ENCODE data around the gene SLC25A13.
"Not testable (repeated sequence)": the region's sequence is repeated elsewhere in the genome, so short reads cannot be mapped to it uniquely, and the experiment has no call there.

Gene SLC25A13, protein sequence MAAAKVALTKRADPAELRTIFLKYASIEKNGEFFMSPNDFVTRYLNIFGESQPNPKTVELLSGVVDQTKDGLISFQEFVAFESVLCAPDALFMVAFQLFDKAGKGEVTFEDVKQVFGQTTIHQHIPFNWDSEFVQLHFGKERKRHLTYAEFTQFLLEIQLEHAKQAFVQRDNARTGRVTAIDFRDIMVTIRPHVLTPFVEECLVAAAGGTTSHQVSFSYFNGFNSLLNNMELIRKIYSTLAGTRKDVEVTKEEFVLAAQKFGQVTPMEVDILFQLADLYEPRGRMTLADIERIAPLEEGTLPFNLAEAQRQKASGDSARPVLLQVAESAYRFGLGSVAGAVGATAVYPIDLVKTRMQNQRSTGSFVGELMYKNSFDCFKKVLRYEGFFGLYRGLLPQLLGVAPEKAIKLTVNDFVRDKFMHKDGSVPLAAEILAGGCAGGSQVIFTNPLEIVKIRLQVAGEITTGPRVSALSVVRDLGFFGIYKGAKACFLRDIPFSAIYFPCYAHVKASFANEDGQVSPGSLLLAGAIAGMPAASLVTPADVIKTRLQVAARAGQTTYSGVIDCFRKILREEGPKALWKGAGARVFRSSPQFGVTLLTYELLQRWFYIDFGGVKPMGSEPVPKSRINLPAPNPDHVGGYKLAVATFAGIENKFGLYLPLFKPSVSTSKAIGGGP

DNA sequence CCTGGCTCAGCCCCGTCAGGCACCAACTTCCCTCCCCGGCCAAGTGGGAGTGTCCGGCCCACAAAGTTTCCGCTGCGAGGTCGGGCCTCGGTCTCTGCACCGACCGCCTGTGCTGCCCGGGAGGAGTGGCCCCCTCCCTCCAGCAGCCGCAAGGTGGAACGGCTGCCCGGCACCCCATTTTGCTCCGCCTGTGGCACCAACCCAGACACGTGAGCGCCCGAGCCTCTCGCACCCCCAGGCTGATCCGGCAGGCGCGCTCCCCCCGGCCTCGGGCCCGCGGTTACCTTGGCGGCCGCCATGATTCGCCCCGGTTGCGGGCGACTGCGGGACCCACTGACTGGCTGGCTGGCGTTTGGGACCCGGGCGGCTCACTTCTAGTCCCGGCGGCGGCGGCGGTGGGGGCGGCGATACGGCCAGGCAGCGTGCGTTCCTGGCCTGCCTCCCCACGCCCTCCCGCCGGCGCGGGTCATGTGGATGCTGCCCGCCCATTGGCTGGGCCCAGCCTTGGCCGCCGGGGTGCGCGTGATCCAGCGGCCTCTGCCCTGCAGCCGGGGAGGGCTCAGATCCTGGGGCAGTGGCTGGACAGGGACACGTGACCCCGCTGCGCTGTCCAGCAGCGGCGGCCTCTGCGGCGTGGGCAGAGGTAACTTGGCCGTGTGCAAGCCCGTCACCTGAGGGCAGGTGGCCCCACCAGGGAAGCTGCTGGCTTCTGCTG lies at the start of gene SLC25A13:
Gene SLC25A13 (minus strand): TSS at position 441 of the 715 bp plus-strand sequence. CDS start 142 bp downstream, at position 299.
- DNase-seq (ENCODE audit: low spot score): peak; percentile 95

DNA sequence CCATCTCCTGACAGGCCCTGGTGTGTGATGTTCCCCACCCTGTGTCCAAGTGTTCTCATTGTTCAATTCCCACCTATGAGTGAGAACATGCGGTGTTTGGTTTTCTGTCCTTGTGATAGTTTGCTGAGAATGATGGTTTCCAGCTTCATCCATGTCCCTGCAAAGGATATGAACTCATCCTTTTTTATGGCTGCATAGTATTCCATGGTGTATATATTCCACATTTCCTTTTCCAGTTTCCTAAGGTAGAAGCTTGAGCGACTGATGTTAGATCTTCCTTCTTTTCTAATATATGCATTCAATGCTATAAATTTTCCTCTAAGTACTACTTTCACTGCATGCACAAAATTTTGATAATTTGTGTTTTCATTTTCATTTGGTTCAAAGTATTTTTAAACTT lies 44.0 kb upstream of the SLC25A13 start:
- not testable (repeated sequence) for DNase-seq (ENCODE audit: low spot score)

DNA sequence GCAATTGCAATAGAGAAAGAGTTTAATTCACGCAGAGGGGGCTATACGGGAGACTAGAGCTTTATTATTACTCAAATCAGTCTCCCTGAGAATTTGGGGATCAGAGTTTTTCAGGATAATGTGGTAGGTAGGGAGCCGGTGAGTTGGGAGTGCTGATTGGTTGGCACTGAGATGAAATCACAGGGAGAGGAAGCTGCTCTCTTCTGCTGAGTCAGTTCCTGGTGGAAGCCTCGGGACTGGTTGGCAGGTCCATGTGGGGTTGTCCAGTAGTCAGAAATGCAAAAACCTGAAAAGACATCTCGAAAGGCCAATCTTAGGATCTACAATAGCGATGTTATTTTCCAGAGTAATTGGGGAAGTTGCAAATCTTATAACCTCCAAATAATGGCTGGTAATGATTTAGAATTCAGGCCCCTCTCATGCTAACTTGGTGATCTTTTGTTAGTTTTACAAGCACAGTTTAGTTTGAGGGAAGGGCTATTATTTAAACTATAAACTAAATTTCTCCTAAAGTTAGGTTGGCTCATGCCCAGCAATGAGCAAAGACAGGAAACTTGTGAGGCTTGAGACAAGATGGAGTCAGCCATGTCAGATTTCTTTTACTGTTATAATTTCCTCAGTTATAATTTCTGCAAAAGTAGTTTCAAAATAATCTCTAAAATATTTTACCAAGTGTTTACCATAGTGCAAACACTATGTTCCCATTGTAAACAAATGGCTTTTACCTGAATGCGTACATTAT lies 39.4 kb upstream of the SLC25A13 start:
- peak; percentile 21 for DNase-seq (ENCODE audit: low spot score)

DNA sequence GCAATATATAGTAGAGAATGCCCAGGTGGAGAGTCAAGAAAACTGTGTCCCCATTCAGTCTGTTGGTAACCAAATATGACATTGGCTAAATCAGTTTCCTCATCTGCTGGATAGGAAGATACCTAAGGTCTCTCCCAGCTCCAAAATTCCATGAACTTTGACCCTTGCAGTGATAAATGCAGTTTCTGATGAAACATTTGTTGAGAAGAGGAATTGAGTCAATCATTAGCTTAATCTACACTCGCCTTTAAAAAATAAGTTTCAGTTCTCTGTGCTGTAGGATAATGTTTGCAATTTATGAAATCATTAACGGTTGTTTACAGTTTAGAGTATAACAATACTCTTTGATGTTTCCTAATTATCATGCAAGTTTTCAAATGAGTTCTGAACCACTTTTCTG lies 38.0 kb upstream of the SLC25A13 start:
- no peak for DNase-seq (ENCODE audit: low spot score)

DNA sequence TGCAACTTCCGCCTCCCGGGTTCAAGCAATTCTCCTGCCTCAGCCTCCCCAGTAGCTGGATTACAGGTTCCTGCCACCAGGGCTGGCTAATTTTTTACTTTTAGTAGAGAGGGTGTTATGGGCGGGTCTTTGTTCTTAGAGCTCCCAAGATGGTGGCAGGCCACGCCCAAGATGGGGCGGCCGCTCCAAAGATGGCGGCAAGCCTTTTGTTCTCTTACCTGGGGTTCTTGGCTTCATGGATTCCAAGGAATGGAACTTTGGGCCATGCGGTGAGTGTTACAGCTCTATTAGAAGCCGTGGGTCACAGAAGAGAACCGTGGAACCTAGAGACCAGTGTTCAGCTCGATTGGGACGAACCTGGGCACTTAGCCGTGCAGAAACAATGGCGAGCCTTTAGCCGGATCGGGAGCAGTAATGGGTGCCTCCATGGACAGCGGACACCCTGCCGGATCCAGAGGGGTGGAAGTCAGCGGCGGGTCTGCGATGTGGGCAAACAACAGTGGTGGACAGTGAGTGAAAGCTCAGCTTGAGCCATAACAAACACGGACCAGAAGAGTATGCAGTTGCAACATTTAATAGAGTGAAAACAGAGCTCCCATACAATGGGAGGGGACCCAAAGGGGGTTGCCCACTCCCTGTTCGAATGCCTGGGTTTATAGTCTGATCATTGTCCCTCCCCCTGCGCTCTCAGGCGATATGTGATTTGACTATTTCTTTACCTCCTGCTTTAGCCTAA lies 36.5 kb upstream of the SLC25A13 start:
- DNase-seq (ENCODE audit: low spot score): not testable (repeated sequence)

DNA sequence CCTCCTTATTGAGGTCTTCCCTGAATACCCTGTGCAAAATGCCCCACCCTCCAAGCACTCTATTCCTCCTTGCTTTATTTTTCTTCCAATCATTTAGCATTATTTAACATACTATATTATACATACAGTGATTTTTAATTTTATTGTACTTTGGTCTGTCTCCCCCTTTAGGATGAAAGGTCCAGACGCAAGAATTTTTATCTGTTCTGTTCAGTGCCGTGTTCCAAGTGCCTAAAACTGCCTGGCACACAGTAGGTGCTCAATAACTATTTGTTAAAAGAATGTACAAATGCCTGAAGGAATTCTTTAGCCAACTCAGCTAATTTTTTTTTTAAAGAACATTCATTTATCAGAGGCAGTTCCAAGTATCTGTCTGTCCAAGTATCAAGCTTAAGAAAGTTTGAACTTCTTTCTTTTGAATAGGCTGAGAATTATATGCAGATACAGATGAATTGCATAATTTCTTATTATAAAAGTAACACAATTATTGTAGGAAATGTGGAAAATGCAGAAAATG lies 34.1 kb upstream of the SLC25A13 start:
- DNase-seq (ENCODE audit: low spot score): no peak

DNA sequence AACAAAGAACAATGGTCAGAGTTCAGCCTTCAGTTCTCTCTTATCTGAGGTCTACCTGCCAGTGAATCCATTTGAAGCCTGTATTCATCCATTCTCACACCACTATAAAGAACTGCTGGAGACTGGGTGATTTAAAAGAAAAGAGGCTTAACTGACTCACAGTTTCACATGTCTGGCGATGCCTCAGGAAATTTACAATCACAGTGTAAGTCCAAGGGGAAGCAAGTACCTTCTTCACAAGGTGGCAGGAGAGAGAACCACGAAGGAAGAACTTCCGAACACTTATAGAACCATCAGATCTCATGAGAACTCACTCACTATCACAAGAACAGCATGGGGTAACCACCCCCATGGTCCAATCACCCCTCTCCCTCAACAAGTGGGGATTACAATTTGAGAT lies 33.0 kb upstream of the SLC25A13 start:
- DNase-seq (ENCODE audit: low spot score): no peak

DNA sequence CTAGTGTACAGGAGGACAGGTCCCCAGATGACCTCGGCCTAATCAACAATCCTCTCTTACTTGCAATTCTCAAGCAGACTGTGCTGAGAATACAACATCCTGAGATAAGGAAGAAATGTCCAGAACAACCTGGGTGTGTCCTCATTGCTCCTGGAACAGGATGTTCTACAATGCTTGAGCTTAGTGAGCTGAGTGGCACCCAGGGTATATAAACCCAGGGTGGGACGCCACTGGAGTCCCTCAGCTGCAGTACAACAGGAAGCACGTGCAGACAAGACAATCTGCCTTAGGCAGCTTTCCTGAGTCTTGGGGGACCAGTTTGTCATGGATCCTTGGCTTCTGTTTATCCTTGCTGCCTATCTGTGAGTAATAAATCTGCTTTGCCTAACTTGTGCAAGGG lies 27.7 kb upstream of the SLC25A13 start:
- DNase-seq (ENCODE audit: low spot score): no peak

DNA sequence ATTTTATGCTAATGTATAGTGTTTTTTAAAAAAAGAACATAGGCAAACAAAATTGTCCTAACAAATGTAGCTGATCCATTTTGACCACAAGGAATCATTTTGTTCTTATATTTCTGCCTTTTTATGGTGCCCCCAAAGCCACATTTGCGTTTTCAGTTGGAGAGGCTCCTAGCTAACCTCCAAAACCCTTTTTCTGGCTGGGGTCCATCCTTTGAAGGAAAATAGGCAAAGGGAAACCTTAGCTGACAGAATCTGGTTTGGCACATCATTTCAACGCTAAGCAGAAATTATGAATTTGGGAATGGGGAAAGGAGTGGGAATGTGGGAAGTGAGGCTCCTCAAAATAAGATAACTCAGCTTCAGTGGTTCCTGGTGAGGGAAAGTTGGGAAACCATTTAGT lies 25.6 kb upstream of the SLC25A13 start:
- DNase-seq (ENCODE audit: low spot score): no peak

DNA sequence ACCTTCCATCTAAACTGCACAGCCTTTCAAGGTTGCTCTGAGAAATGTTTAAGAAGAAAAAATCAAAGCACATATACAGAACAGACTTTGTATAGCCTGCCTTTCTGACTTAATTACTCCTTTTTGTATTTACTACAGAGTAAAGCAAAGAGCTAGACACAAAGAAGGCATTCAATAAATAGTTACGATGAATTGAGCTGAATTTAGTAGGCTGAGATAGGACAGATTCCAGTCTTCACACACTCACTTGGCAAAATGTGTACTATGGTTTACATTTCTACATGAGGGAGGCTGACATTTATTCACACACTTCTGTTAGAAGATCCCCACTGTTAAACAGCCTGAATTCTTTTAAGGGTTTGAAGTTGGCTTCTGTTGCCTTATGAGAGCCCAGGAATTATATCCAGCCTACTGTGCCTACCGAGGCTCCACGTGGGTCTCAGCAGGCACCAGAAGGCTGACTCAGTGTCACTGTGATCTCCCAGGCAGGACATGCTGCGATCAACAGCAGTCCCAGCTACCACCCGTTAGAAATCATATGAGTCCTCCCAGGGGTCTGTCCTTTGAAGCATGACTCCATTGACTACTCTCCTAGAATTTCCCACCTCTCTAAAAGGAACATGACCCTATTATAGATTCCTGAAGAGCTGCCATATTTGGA lies 24.5 kb upstream of the SLC25A13 start:
- no peak for DNase-seq (ENCODE audit: low spot score)

DNA sequence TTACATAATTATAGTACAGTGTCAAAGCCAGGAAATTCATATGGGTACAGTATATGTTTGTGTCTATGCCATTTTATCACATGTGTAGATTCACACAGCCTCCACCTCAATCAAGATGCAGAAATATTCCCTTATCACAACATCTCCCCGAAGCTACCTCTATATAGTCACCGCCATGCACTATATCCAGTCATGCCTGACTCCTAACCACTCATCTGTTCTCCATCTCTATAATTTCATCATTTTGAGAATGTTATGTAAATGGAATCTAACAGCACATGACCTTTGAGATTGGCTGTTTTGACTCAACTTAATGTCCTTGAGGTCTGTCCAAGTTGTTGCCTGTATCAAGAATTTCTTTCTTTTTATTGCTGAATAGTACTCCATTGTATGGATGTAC lies 22.3 kb upstream of the SLC25A13 start:
- DNase-seq (ENCODE audit: low spot score): peak; percentile 35

DNA sequence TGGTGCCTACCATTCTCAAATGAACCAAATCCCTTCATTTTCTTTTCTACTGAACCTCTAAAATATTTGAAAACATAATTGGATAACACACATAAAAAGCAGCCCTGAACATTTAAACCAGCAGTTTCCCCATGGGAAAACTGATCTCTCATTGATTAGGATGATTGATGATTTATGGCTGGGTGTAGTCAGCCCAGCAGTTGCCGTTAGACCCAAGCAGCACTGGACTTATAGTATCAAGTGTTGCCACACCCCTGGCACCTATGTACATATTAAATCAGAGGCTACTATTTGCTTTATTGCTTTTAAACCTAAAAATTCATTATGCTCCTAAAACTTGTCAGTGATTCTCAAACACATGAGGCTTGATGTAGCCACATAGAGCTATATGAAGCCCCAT lies 20.2 kb upstream of the SLC25A13 start:
- DNase-seq (ENCODE audit: low spot score): no peak

DNA sequence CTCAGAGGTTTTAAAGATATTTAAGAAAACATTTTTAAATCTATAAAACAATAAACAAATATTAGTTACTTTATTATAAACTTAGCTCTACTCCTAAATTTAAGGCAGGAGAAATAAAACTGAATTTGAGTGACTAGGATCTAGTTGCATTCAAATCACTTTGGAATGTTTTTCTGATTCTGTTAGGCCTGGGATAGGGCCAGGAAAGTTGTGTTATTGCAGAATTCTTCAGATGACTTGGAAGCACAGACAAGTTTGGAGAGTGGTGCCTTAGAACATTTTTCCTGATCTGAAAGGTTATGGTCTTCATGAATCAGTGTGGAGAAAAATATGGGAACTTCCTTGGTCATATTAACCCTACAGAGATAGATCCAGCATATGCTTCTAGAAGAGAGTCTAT lies 15.6 kb upstream of the SLC25A13 start:
- no peak for DNase-seq (ENCODE audit: low spot score)

DNA sequence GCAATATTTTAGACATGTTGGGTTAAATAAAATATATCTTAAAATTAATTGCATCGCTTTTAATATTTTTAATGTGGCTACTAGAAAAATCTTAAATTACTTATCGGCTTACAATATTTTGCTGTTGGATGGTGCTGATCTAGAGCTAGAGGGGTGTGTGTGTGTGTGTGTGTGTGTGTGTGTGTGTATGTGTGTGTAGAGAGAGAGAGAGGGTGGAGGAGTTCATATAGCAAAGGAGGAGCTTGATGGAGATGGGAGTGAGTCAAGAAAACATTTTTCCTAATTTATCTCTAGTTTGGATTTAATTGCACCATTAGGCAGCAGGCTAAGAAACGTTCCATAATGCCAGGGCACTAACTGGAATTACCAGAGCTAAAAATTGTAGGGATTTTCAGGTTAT lies 10.4 kb upstream of the SLC25A13 start:
- DNase-seq (ENCODE audit: low spot score): no peak

DNA sequence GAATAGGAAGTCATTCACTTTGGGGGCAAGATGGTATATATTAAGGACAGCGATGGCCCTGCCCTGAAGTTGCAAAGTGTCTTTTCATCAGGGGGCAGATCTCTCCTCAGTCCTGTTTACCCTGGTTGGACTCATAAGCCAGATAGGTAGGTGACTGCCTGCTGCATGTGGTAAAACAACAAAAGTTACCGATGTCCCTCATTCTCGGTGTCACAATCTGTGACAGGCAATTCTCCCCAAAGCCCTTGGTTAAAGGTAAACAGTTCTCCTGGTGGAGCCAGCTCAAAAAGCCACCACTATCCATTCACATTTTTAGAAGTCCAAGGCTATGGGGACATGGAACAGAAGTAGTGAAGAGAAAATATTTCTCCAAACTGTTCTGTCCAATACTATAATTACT lies 9.9 kb upstream of the SLC25A13 start:
- no peak for DNase-seq (ENCODE audit: low spot score)

DNA sequence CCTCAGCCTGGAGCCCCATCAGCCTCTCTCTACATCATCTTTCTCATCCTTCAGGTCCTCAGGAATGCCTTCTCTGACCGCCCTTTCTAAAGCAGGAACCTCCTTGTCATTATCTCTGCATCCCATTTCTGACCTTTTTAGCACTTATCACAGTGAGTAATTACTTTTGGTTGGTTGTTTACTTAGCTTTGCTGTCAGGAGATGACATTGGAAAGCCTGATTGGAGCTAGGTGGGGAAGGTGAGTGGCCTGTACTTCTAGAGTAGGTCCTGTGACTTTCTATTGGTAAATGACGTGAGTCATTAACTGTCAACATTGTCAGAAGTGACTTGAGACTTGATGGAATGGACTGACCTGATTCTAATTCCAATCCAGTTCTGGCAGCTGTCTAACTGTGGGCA lies 9.3 kb upstream of the SLC25A13 start:
- no peak for DNase-seq (ENCODE audit: low spot score)

DNA sequence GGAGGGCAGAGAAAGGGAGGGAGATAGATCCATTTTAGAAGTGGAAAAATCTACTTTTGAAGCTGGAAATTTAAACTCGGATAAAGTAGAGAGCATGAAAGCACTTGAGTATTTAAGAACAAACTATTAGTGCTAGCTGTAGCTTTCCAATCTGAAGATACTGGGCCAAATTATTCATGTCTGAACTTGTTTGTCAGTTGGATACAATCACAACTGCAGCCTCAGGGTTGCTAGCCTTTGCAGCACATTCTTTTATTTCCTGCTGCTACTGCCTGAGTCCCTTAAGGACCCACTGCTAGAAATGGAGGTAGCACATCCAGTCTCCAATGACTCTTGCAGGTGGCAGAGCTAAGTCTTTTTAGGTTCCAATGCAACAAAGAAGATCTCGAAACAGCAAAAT lies 8.3 kb upstream of the SLC25A13 start:
- DNase-seq (ENCODE audit: low spot score): no peak

DNA sequence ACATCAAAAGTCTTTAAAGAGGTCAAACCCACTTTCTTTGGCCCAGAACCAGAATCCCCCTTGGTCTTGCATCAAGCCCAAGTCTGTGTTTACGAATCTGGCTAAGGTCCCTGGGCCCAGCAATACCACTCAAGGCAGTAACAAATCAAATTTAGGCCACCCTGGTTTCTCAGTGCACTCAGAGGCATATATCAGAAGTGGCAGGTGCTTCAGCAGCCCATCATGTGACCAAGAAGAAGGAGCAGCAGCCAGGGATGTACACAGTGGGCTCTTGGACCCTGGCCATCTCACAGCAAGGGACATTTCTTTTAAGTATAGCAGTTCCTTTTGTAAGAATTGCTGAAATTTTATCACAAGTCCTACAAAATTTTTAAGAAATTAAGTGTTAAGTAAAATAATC lies 7.3 kb upstream of the SLC25A13 start:
- DNase-seq (ENCODE audit: low spot score): no peak

DNA sequence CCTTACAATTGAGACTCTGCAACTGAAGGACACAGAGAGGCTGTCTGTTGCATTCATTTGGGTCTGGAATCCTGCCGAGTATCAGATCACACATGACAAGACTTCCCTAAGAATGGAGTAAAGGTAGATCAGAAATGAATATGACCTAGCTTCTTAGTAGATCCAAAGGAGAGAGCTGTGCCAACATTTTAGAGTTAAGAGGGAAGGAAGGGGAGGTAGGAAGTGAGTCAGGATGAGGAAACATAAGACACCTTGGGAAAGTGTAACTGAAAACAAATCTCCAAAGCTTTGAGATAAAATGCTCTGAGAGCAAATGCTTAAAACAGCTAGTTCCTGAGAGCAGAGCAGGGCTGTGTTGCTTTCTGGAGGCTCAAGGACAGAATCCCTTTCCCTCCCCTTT lies 6.1 kb upstream of the SLC25A13 start:
- DNase-seq (ENCODE audit: low spot score): peak; percentile 26

DNA sequence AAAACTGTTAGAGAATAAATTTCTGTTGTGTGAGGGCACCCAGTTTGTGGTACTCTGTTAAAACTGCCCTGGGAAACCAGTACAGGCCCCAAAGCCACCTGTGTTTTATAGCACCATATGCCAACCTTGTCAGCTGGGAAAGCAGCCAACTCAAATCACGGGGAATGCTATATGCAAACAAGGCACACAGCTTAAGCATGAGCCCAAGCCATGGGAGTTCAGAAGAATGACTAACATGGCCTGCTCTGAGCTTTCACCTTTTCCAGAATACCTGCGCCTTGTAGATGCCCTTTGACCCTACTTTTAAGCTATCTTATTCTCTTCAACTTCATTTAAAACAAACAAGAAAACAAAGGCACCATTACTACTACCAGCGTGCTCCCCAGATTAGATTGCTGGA lies 5.5 kb upstream of the SLC25A13 start:
- DNase-seq (ENCODE audit: low spot score): no peak

DNA sequence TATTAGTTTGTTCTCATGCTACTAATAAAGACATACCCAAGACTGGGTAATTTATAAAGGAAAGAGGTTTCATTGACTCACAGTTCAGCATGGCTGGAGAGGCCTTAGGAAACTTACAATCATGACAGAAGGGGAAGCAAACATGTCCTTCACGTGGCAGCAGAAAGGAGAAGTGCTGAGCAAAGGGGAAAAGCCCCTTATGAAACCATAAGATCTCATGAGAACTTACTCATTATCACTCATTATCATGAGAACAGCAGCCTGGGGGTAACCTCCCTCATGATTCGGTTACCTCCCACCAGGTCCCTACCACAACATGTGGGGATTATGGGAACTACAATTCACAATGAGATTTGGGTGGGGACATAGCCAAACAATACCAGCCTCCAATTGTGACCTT lies 4.9 kb upstream of the SLC25A13 start:
- DNase-seq (ENCODE audit: low spot score): not testable (repeated sequence)

Measured in RKO (cell line).